Bronchial epithelial cell (primary cell): Measurements from ENCODE around the gene FOLR3. TPM values are rescaled to one million over a fixed set of nuclear protein-coding genes. Genes with fewer than 3 reads are reported as not detected.
"Not testable (repeated sequence)": the region's sequence is repeated elsewhere in the genome, so short reads cannot be mapped to it uniquely, and the experiment has no call there.

Source experiments
- DNase-seq: peaks from one replicate; pipeline ENCODE4 v3.0.0-alpha.2; 2010; ENCODE audit warnings: low read depth
- FAIRE-seq: peaks from 2 replicates; lab custom pipeline; 2011; peaks lifted over from hg19 to GRCh38; lab: Jason Lieb, UNC
- H3K27me3 ChIP-seq: 2 replicates; pipeline ENCODE4 v1.5.1; 2011; ENCODE audit warnings: low read length; ENCODE audit not compliant: control insufficient read depth, insufficient read depth
- H3K36me3 ChIP-seq: 2 replicates; pipeline ENCODE4 v1.5.1; 2011; ENCODE audit warnings: low read length; ENCODE audit not compliant: control insufficient read depth, insufficient read depth
- H3K4me3 ChIP-seq: 2 replicates; pipeline ENCODE4 v1.5.1; 2011; ENCODE audit warnings: mild to moderate bottlenecking, low read depth, low read length, control low read depth
- CTCF ChIP-seq: IDR thresholded peaks from 2 replicates; pipeline ENCODE4 v1.5.1; 2011; ENCODE audit warnings: mild to moderate bottlenecking, moderate library complexity, low read length, control low read depth, inconsistent platforms; ENCODE audit not compliant: insufficient read depth, severe bottlenecking
- total RNA-seq: library from RNA; depleted of rRNA; stranded (reverse); fragments of >200 nt; gene quantifications from 2 replicates; pipeline ENCODE4 v1.2.1, GENCODE V29; 2014

Gene FOLR3
- total RNA-seq = 11.3 and 26.4 TPM in 2 replicates

DNA sequence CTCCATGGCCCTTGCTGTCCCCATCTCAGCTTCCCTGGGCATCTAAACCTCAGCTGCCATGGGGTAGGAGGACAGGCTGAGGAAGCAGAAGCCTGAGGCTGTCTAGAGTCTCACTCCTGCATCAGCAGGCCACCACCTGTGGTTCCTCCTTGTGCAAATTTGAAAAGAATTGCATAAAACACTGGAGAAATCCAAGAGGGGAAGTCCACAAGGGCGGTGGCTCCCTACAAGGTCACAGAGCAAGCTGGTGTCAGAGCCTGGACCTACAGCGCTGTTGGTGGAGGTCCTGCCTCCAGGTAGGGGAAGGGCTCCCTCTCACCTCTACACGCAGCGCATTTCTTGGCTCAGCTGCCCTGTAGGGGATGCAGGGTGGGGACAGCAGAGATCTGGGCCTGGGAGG is at the start of gene FOLR3:
FOLR3 (plus strand) TSS at position 253 of the 400 bp plus-strand sequence. CDS start 228 bp downstream, outside the sequence.
- FAIRE-seq, H3K36me3 ChIP-seq, H3K4me3 ChIP-seq, DNase-seq, H3K27me3 ChIP-seq: not testable (repeated sequence)

- DNase-seq (no peak), FAIRE-seq (no peak)
- H3K36me3 ChIP-seq = peaks cover 13% of the 10 kb centered on the region
Measured at GRCh38 chr11:72088076-72088808, 47.3 kb upstream of the FOLR3 start.

DNA sequence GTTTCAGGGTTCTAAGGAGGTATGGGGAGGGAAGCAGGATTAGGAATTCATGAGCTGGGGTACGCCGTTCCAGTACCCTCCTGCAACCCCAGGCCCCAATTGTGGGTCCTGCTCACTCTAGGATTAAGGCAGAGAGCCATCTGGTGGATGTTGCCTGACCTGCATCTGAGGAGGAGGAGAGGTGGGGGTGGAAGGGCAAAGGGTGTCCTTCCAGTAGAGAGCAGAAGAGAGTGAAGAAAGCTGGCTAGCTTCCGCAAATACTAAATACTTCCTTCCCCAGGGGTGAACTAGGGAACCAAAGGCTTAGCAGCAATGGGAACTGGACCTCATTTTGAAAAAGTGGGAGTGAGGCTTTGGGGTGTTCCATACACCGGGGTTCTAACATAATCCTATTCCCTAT is 44.2 kb upstream of the FOLR3 start:
- H3K36me3 ChIP-seq = peaks cover 14% of the 10 kb centered on the region

More at GRCh38 chr11:72088076-72088808, 47.3 kb upstream of the FOLR3 start:
- TF ChIP-seq CTCF = no peak
- H3K27me3 ChIP-seq = no peaks in the 10 kb centered on the region
- H3K4me3 ChIP-seq = no peak overlapping the region

GRCh38 chr11:72098741-72099140 is 36.8 kb upstream of the FOLR3 start:
- no peak for TF ChIP-seq CTCF
- no peak for FAIRE-seq
- no peaks in the 10 kb centered on the region for H3K27me3 ChIP-seq
- DNase-seq = no peak
- H3K4me3 ChIP-seq = no peak overlapping the region
- peaks cover 34% of the 10 kb centered on the region for H3K36me3 ChIP-seq

More for the DNA sequence above, 44.2 kb upstream of the FOLR3 start:
- TF ChIP-seq CTCF = peak; percentile 80
- H3K27me3 ChIP-seq = no peaks in the 10 kb centered on the region
- H3K4me3 ChIP-seq = no peak overlapping the region
- peak; percentile 56 for DNase-seq
- no peak for FAIRE-seq

GRCh38 chr11:72100009-72100408 is 35.5 kb upstream of the FOLR3 start:
- TF ChIP-seq CTCF = no peak
- H3K4me3 ChIP-seq = no peak overlapping the region
- no peaks in the 10 kb centered on the region for H3K27me3 ChIP-seq
- DNase-seq = no peak
- no peak for FAIRE-seq
- peaks cover 32% of the 10 kb centered on the region for H3K36me3 ChIP-seq

GRCh38 chr11:72100462-72100861 is 35.1 kb upstream of the FOLR3 start:
- Histone ChIP-seq H3K27me3 (no peaks in the 10 kb centered on the region), H3K36me3 (peaks cover 30% of the 10 kb centered on the region), H3K4me3 (no peak overlapping the region)
- FAIRE-seq = no peak
- no peak for TF ChIP-seq CTCF
- no peak for DNase-seq
